KOPT-K1 (cell line): ENCODE results near the gene USP7.
"Not testable (repeated sequence)": the region's sequence is repeated elsewhere in the genome, so short reads cannot be mapped to it uniquely, and the experiment has no call there.

Source experiments
- H3K27ac ChIP-seq: fragments of 200-600 bp; sonication (generic); 2 replicates; pipeline ENCODE4 v1.5.1; 2016; ENCODE audit warnings: antibody characterized with exemption, mild to moderate bottlenecking, low read depth, low read length; ENCODE audit not compliant: poor library complexity, severe bottlenecking
- H3K36me3 ChIP-seq: fragments of 200-600 bp; sonication (generic); 2 replicates; pipeline ENCODE4 v1.5.1; 2017; ENCODE audit warnings: antibody characterized with exemption, mild to moderate bottlenecking, low read length, moderate library complexity; ENCODE audit not compliant: insufficient read depth
- H3K9me3 ChIP-seq: fragments of 200-600 bp; sonication (generic); 2 replicates; pipeline ENCODE4 v1.5.1; 2017; ENCODE audit warnings: antibody characterized with exemption, low read length, mild to moderate bottlenecking; ENCODE audit not compliant: insufficient read depth, poor library complexity, severe bottlenecking

Gene USP7

GRCh38 chr16:8877894-8878522 is 85.7 kb downstream of the USP7 start:
- no peaks in the 10 kb centered on the region for H3K9me3 ChIP-seq
- H3K36me3 ChIP-seq = no peaks in the 10 kb centered on the region
- H3K27ac ChIP-seq = no peak overlapping the region

- H3K27ac ChIP-seq, H3K9me3 ChIP-seq, H3K36me3 ChIP-seq: not testable (repeated sequence)
These were observed 88.4 kb downstream of the USP7 start for GRCh38 chr16:8875317-8875716.

GRCh38 chr16:8874388-8874787 is 89.3 kb downstream of the USP7 start:
- no peak overlapping the region for H3K27ac ChIP-seq
- no peaks in the 10 kb centered on the region for H3K9me3 ChIP-seq
- H3K36me3 ChIP-seq = no peaks in the 10 kb centered on the region

GRCh38 chr16:8873866-8874195 is 89.9 kb downstream of the USP7 start:
- not testable (repeated sequence) for H3K27ac ChIP-seq, H3K9me3 ChIP-seq

GRCh38 chr16:8872967-8873865 is 90.5 kb downstream of the USP7 start:
- no peak overlapping the region for H3K27ac ChIP-seq
- no peaks in the 10 kb centered on the region for H3K9me3 ChIP-seq
- H3K36me3 ChIP-seq = no peaks in the 10 kb centered on the region

More at GRCh38 chr16:8873866-8874195, 89.9 kb downstream of the USP7 start:
- not testable (repeated sequence) for H3K36me3 ChIP-seq

GRCh38 chr16:8872071-8872470 is 91.6 kb downstream of the USP7 start:
- H3K9me3 ChIP-seq = no peaks in the 10 kb centered on the region
- H3K36me3 ChIP-seq = no peaks in the 10 kb centered on the region
- H3K27ac ChIP-seq = peak overlapping the region; percentile 92

- H3K9me3 ChIP-seq = not testable (repeated sequence)
- Histone ChIP-seq H3K36me3 (peaks cover 15% of the 10 kb centered on the region), H3K27ac (peak overlapping the region; percentile 92)
These were observed 93.8 kb downstream of the USP7 start for GRCh38 chr16:8869988-8870241.

GRCh38 chr16:8869212-8869987 is 94.3 kb downstream of the USP7 start:
- peaks cover 20% of the 10 kb centered on the region for H3K36me3 ChIP-seq
- no peaks in the 10 kb centered on the region for H3K9me3 ChIP-seq
- peak overlapping the region; percentile 92 for H3K27ac ChIP-seq

GRCh38 chr16:8868416-8869211 is 95.1 kb downstream of the USP7 start, which contains the start of gene CARHSP1:
Gene CARHSP1, minus strand, starts transcription at chr16:8869006. Its CDS starts 9,678 bp downstream, at chr16:8859328.
- Histone ChIP-seq H3K27ac (peak within 1 kb of the TSS; percentile 92), H3K36me3 (peaks cover 28% of the 10 kb centered on the region), H3K9me3 (no peaks in the 10 kb centered on the region)

- Histone ChIP-seq H3K27ac (peak overlapping the region; percentile 92), H3K9me3 (no peaks in the 10 kb centered on the region), H3K36me3 (peaks cover 34% of the 10 kb centered on the region)
These were observed 95.7 kb downstream of the USP7 start for GRCh38 chr16:8867932-8868415.

GRCh38 chr16:8867216-8867931 is 96.3 kb downstream of the USP7 start:
- peak overlapping the region; percentile 92 for H3K27ac ChIP-seq
- H3K9me3 ChIP-seq = no peaks in the 10 kb centered on the region
- peaks cover 40% of the 10 kb centered on the region for H3K36me3 ChIP-seq

- no peaks in the 10 kb centered on the region for H3K9me3 ChIP-seq
- peak overlapping the region; percentile 92 for H3K27ac ChIP-seq
- peaks cover 45% of the 10 kb centered on the region for H3K36me3 ChIP-seq
These were observed 96.9 kb downstream of the USP7 start for GRCh38 chr16:8866884-8867215.

- peaks cover 50% of the 10 kb centered on the region for H3K36me3 ChIP-seq
- H3K9me3 ChIP-seq = no peaks in the 10 kb centered on the region
- peak overlapping the region; percentile 92 for H3K27ac ChIP-seq
These were observed 97.4 kb downstream of the USP7 start for GRCh38 chr16:8866118-8866883.
